ENCODE results near the gene INTS4.
"Not testable (repeated sequence)": the region's sequence is repeated elsewhere in the genome, so short reads cannot be mapped to it uniquely, and the experiment has no call there.

INTS4 gene

GRCh38 chr11:77994434-77995362 is at the start of gene INTS4:
Gene INTS4 (minus strand): TSS chr11:77994668. CDS start chr11:77994643, 25 bp downstream.
- DNase-seq, result peak; percentile 100

- DNase-seq, result no peak
Observed at GRCh38 chr11:78041843-78042440, 47.5 kb upstream of the INTS4 start.

GRCh38 chr11:78041380-78041719 is 46.9 kb upstream of the INTS4 start:
- not testable (repeated sequence) for DNase-seq

- DNase-seq, result no peak
Observed at GRCh38 chr11:78040691-78041379, 46.4 kb upstream of the INTS4 start.

GRCh38 chr11:78039919-78040671 is 45.6 kb upstream of the INTS4 start:
- DNase-seq, result peak; percentile 6 to 35

GRCh38 chr11:78039391-78039918 is 45.0 kb upstream of the INTS4 start:
- DNase-seq, result no peak

- no peak for DNase-seq
Observed at GRCh38 chr11:78038697-78039313, 44.3 kb upstream of the INTS4 start.

- no peak for DNase-seq
Observed at GRCh38 chr11:78037825-78038620, 43.6 kb upstream of the INTS4 start.

GRCh38 chr11:78037056-78037455 is 42.6 kb upstream of the INTS4 start:
- DNase-seq, result no peak

- DNase-seq, result no peak
Observed at GRCh38 chr11:78036313-78036712, 41.8 kb upstream of the INTS4 start.

- DNase-seq, result no peak
Observed at GRCh38 chr11:78034623-78035022, 40.2 kb upstream of the INTS4 start.

- DNase-seq, result no peak
Observed at GRCh38 chr11:78033040-78033439, 38.6 kb upstream of the INTS4 start.

GRCh38 chr11:78032090-78032489 is 37.6 kb upstream of the INTS4 start:
- DNase-seq, result no peak

GRCh38 chr11:78031629-78032028 is 37.2 kb upstream of the INTS4 start:
- no peak for DNase-seq

GRCh38 chr11:78030429-78031325 is 36.2 kb upstream of the INTS4 start:
- peak; percentile 91 to 92 for DNase-seq

- not testable (repeated sequence) for DNase-seq
Observed at GRCh38 chr11:78028423-78028822, 34.0 kb upstream of the INTS4 start.

GRCh38 chr11:78027759-78028158 is 33.3 kb upstream of the INTS4 start:
- no peak for DNase-seq

- no peak for DNase-seq
Observed at GRCh38 chr11:78025378-78025777, 30.9 kb upstream of the INTS4 start.

- no peak for DNase-seq
Observed at GRCh38 chr11:78023426-78023825, 29.0 kb upstream of the INTS4 start.
